Type B pancreatic cell (in vitro differentiated cells): Measurements from ENCODE around the gene CTSL. TPM values are rescaled to one million over a fixed set of nuclear protein-coding genes. Genes with fewer than 3 reads are reported as not detected.

Experiments
- DNase-seq: peaks from one replicate; pipeline ENCODE4 v3.0.0; 2021; ENCODE audit warnings: mixed read lengths; ENCODE audit not compliant: unreplicated experiment; ENCODE audit errors: extremely low spot score
- H3K27ac Mint-ChIP-seq: 2 replicates; pipeline ENCODE4 v1.8.0; 2021; ENCODE audit warnings: mild to moderate bottlenecking, mixed read lengths
- H3K27me3 Mint-ChIP-seq: 2 replicates; pipeline ENCODE4 v1.8.0; 2021; ENCODE audit warnings: mixed read lengths
- H3K36me3 Mint-ChIP-seq: 2 replicates; pipeline ENCODE4 v1.8.0; 2021; ENCODE audit warnings: mixed read lengths
- H3K4me1 Mint-ChIP-seq: one replicate; pipeline ENCODE4 v1.8.0; 2021; ENCODE audit warnings: mixed read lengths; ENCODE audit not compliant: unreplicated experiment
- H3K4me3 Mint-ChIP-seq: 2 replicates; pipeline ENCODE4 v1.8.0; 2021; ENCODE audit warnings: mild to moderate bottlenecking, mixed read lengths
- H3K9me3 Mint-ChIP-seq: 2 replicates; pipeline ENCODE4 v1.8.0; 2021; ENCODE audit warnings: mixed read lengths
- total RNA-seq: library from RNA; stranded (reverse); gene quantifications from 2 replicates; pipeline ENCODE4 v1.2.1, GENCODE V29; 2021; ENCODE audit warnings: low replicate concordance
- TF ChIP-seq, protein P1 (sequence below): fragments of 200-600 bp; sonication (generic); conservative IDR thresholded peaks from 2 replicates; pipeline ENCODE4 v1.5.0; 2021; ENCODE audit warnings: antibody characterized with exemption, mild to moderate bottlenecking

CTSL gene
- total RNA-seq, 1 donor from 2014 or later, result 85.7 TPM

DNA sequence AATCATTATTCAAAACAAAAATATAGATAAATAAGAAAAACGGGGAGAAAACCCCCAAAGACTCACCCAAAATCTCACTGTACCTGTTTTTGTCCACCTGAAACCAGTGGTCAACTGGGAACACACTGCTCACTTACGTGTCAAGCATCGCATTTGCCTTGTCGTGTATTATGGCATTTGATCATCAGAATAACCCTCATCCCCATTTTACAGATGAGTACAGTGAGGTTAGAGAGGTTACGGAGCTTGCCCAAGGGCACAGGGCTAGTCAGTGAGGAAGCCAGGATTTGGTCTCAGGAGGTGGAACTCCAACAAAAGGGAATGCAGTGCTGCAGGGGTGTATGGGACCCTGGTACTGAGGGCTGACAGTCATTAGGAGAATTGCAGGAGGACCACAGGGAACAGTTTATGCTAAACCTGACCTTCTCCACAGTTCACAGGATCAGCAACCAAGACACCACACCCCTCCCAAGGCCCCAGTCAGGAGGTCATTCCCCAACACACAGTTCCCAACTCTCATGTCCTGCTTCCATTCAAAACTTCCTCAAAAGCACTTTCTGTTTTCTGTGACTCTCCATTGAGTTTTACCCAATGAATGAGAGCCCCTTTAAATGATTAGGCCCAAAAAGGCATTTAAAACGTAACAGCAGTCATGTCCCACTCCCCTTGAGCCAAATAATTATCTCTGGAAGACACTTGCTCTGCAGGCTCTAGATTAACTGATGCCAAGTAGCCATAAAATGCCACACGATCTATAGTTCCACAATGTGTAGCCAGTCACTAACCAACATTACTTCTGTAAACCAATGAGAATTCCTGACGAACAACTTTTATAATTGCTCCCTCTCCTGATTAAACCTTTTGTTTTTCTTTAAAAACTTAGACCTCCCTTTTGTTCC is 50.8 kb downstream of the CTSL start:
- H3K27ac Mint-ChIP-seq, result no peak overlapping the region
- TF ChIP-seq, protein P1, sequence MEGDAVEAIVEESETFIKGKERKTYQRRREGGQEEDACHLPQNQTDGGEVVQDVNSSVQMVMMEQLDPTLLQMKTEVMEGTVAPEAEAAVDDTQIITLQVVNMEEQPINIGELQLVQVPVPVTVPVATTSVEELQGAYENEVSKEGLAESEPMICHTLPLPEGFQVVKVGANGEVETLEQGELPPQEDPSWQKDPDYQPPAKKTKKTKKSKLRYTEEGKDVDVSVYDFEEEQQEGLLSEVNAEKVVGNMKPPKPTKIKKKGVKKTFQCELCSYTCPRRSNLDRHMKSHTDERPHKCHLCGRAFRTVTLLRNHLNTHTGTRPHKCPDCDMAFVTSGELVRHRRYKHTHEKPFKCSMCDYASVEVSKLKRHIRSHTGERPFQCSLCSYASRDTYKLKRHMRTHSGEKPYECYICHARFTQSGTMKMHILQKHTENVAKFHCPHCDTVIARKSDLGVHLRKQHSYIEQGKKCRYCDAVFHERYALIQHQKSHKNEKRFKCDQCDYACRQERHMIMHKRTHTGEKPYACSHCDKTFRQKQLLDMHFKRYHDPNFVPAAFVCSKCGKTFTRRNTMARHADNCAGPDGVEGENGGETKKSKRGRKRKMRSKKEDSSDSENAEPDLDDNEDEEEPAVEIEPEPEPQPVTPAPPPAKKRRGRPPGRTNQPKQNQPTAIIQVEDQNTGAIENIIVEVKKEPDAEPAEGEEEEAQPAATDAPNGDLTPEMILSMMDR, result no peak
- no peaks in the 10 kb centered on the region for H3K4me1 Mint-ChIP-seq
- peaks cover 7% of the 10 kb centered on the region for H3K9me3 Mint-ChIP-seq
- no peak overlapping the region for H3K4me3 Mint-ChIP-seq
- no peaks in the 10 kb centered on the region for H3K27me3 Mint-ChIP-seq
- H3K36me3 Mint-ChIP-seq, result no peaks in the 10 kb centered on the region
- no peak for DNase-seq

DNA sequence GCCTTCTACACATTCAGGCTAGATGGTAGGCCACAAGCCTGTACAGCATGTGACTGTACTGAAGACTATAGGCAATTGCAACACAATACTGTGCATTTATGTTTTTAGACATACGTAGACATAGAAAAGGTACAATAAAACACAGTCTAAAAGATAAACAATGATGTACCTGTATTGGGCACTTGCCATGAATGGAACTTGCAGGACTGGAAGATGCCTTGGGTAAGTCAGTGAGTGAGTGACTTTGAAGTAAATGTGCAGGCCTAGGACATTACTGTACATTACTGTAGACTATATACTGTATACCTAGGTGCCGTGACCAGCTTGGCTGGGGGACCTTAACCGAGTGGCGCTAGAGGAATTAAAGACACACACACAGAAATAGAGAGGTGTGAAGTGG is 53.1 kb downstream of the CTSL start:
- no peak overlapping the region for H3K4me3 Mint-ChIP-seq
- TF ChIP-seq, protein P1, result no peak
- no peaks in the 10 kb centered on the region for H3K27me3 Mint-ChIP-seq
- no peak for DNase-seq
- no peaks in the 10 kb centered on the region for H3K4me1 Mint-ChIP-seq
- no peaks in the 10 kb centered on the region for H3K36me3 Mint-ChIP-seq
- peaks cover 11% of the 10 kb centered on the region for H3K9me3 Mint-ChIP-seq
- H3K27ac Mint-ChIP-seq, result no peak overlapping the region

Other genes starting within 250 kb of the CTSL start
- gene DAPK1, start 228.3 kb upstream of the CTSL start, total RNA-seq, result 160 and 246 TPM in 2 replicates
- gene SPATA31E1, start 156.8 kb downstream of the CTSL start, total RNA-seq, result not detected in 2 replicates
- 0.07 TPM in 1 of 2 replicates, not detected in the other for gene SPATA31C1, start 191.8 kb downstream of the CTSL start, total RNA-seq
- 16.4 and 16.9 TPM in 2 replicates for gene CDK20, start 248.4 kb downstream of the CTSL start, total RNA-seq